Keratinocyte (primary cell): ENCODE data around the gene HS6ST3. TPM values are rescaled to one million over a fixed set of nuclear protein-coding genes. Genes with fewer than 3 reads are reported as not detected.
A peak's percentile ranks its signal among the peaks of the same experiment; 100 is the strongest.

ENCODE experiments used
- DNase-seq: peaks from one replicate; pipeline ENCODE4 v3.0.0-alpha.2; 2011; ENCODE audit warnings: low read depth, missing footprints, low spot score
- FAIRE-seq: peaks from 2 replicates; lab custom pipeline; 2011; peaks lifted over from hg19 to GRCh38; lab: Jason Lieb, UNC
- H2AFZ ChIP-seq: 2 replicates; pipeline ENCODE4 v1.6.0; 2012; ENCODE audit warnings: low read length, control low read depth, inconsistent platforms; ENCODE audit not compliant: control insufficient read depth
- H3K27ac ChIP-seq: 2 replicates; pipeline ENCODE4 v1.5.1; 2011; ENCODE audit warnings: low read length; ENCODE audit not compliant: control insufficient read depth, insufficient read depth
- H3K27me3 ChIP-seq: 3 replicates; pipeline ENCODE4 v1.6.0; 2011; ENCODE audit warnings: low read length; ENCODE audit not compliant: control insufficient read depth, insufficient read depth; ENCODE audit errors: extremely low read depth
- H3K36me3 ChIP-seq, 2 experiments: 2 replicates in 1 of 2; 3 replicates in 1 of 2; pipeline ENCODE4 v1.5.1; 2011; ENCODE audit warnings: low read length in 2 of 2, mild to moderate bottlenecking in 1 of 2; ENCODE audit not compliant: control insufficient read depth in 2 of 2, insufficient read depth in 2 of 2; ENCODE audit errors: extremely low read depth in 1 of 2
- H3K4me1 ChIP-seq: 3 replicates; pipeline ENCODE4 v1.5.1; 2011; ENCODE audit warnings: low read length; ENCODE audit not compliant: control insufficient read depth, insufficient read depth; ENCODE audit errors: extremely low read depth
- H3K4me2 ChIP-seq: 3 replicates; pipeline ENCODE4 v1.6.0; 2011; ENCODE audit warnings: low read depth, low read length; ENCODE audit not compliant: control insufficient read depth, insufficient read depth; ENCODE audit errors: extremely low read depth
- H3K4me3 ChIP-seq, 3 experiments: fragments of 200-600 bp in 1 of 3; sonication (generic) in 1 of 3; 2 replicates in 2 of 3; 3 replicates in 1 of 3; pipeline ENCODE4 v1.5.1; 2011 to 2016; ENCODE audit warnings: low read length in 3 of 3, mild to moderate bottlenecking in 3 of 3, control low read depth in 2 of 3, inconsistent platforms in 1 of 3, low read depth in 1 of 3, mixed read lengths in 1 of 3, mixed run types in 1 of 3, moderate library complexity in 1 of 3; ENCODE audit not compliant: control insufficient read depth in 2 of 3, insufficient read depth in 2 of 3; ENCODE audit errors: extremely low read depth in 1 of 3
- H3K79me2 ChIP-seq: 2 replicates; pipeline ENCODE4 v1.6.0; 2012; ENCODE audit warnings: low read length; ENCODE audit not compliant: control insufficient read depth, insufficient read depth
- H3K9ac ChIP-seq: 3 replicates; pipeline ENCODE4 v1.6.0; 2011; ENCODE audit warnings: low read length; ENCODE audit not compliant: control insufficient read depth, insufficient read depth; ENCODE audit errors: extremely low read depth
- H3K9me1 ChIP-seq: 3 replicates; pipeline ENCODE4 v1.6.0; 2011; ENCODE audit warnings: low read length; ENCODE audit not compliant: control insufficient read depth, insufficient read depth; ENCODE audit errors: extremely low read depth
- H3K9me3 ChIP-seq: 2 replicates; pipeline ENCODE4 v1.5.1; 2012; ENCODE audit warnings: low read depth, low read length; ENCODE audit not compliant: control insufficient read depth
- H4K20me1 ChIP-seq: 3 replicates; pipeline ENCODE4 v1.6.0; 2011; ENCODE audit warnings: low read length; ENCODE audit not compliant: control insufficient read depth, insufficient read depth; ENCODE audit errors: extremely low read depth
- CTCF ChIP-seq, 3 experiments: IDR thresholded peaks in 1 of 3; conservative IDR thresholded peaks in 1 of 3; optimal IDR thresholded peaks in 1 of 3; 2 replicates in 2 of 3; 3 replicates in 1 of 3; pipeline versions ENCODE3 to v1.5.1; 2011; ENCODE audit warnings: low read length in 3 of 3, mild to moderate bottlenecking in 3 of 3, moderate library complexity in 2 of 3, control low read depth in 1 of 3, inconsistent platforms in 1 of 3; ENCODE audit not compliant: insufficient read depth in 2 of 3; ENCODE audit errors: extremely low read depth in 1 of 3
- EZH2 ChIP-seq: IDR thresholded peaks from one replicate; pipeline ENCODE4 v1.6.1; 2012; ENCODE audit warnings: inconsistent platforms, mild to moderate bottlenecking, low read length, moderate library complexity
- dilution Hi-C: fragments of 300-500 bp; cut with MboI; formaldehyde crosslinking; loops from one replicate; pipeline ENCODE4 v1.7.0; 2020; ENCODE audit warnings: low sequenced_read_pairs; ENCODE audit not compliant: extremely low pct_ligation_motif_present
- polyA plus RNA-seq, 5 experiments: library from polyadenylated mRNA; depleted of rRNA in 3 of 5; stranded (reverse) in 3 of 5; stranded (forward) in 1 of 5; unstranded in 1 of 5; fragments of >200 nt; gene quantifications; 1 replicate in 1 of 5; 2 replicates in 3 of 5; 3 replicates in 1 of 5; pipeline versions ENCODE4 v1.2.1 to v1.2.3, GENCODE V29; 2011 to 2012; ENCODE audit warnings: missing spikeins in 2 of 5, low read depth in 1 of 5, low replicate concordance in 1 of 5

Gene HS6ST3
- polyA plus RNA-seq, 1 donor (not counting 4 experiments of a cell fraction or from before 2014, with no cell fraction given) = 0.03 TPM

GRCh38 chr13:96165840-96166239 lies 75.9 kb downstream of the HS6ST3 start:
- dilution Hi-C loops = no loop called here
- no peak for FAIRE-seq
- no peaks in the 10 kb centered on the region for H3K4me1 ChIP-seq

GRCh38 chr13:96172066-96172465 lies 82.2 kb downstream of the HS6ST3 start:
- H3K4me1 ChIP-seq = no peaks in the 10 kb centered on the region
- no peaks in the 10 kb centered on the region for H3K9me3 ChIP-seq
- H3K27me3 ChIP-seq = no peaks in the 10 kb centered on the region
- FAIRE-seq (peak; percentile 36), DNase-seq (peak; percentile 57)
- dilution Hi-C loops = no loop called here
- H3K27ac ChIP-seq = no peak overlapping the region
- no peak for TF ChIP-seq CTCF (optimal IDR thresholded peaks at IDR 0.05 in 1 of 3, IDR thresholded peaks at IDR 0.05 in 1 of 3, conservative IDR thresholded peaks at IDR 0.05 in 1 of 3; ENCODE audit: extremely low read depth in 1 of 3, insufficient read depth in 2 of 3, low read length in 3 of 3)
- no peak for TF ChIP-seq EZH2
- H3K4me2 ChIP-seq = no peak overlapping the region
- no peaks in the 10 kb centered on the region for H3K9me1 ChIP-seq
- no peak overlapping the region for H3K9ac ChIP-seq
- no peak overlapping the region for H2AFZ ChIP-seq
- H3K79me2 ChIP-seq = no peaks in the 10 kb centered on the region
- H4K20me1 ChIP-seq = no peaks in the 10 kb centered on the region
- no peaks in the 10 kb centered on the region for H3K36me3 ChIP-seq
- no peak overlapping the region for H3K4me3 ChIP-seq

More at GRCh38 chr13:96165840-96166239, 75.9 kb downstream of the HS6ST3 start:
- H3K27me3 ChIP-seq = no peaks in the 10 kb centered on the region
- H3K79me2 ChIP-seq = no peaks in the 10 kb centered on the region
- no peak overlapping the region for H3K9ac ChIP-seq
- H4K20me1 ChIP-seq = no peaks in the 10 kb centered on the region
- no peak for DNase-seq
- no peak overlapping the region for H3K27ac ChIP-seq
- no peak for TF ChIP-seq CTCF (optimal IDR thresholded peaks at IDR 0.05 in 1 of 3, IDR thresholded peaks at IDR 0.05 in 1 of 3, conservative IDR thresholded peaks at IDR 0.05 in 1 of 3; ENCODE audit: extremely low read depth in 1 of 3, insufficient read depth in 2 of 3, low read length in 3 of 3)
- H3K4me2 ChIP-seq = no peak overlapping the region
- no peaks in the 10 kb centered on the region for H3K36me3 ChIP-seq
- H3K9me3 ChIP-seq = no peaks in the 10 kb centered on the region
- no peak overlapping the region for H2AFZ ChIP-seq
- no peaks in the 10 kb centered on the region for H3K9me1 ChIP-seq
- H3K4me3 ChIP-seq = no peak overlapping the region
